ENCODE results near the gene ENOX1.

Gene ENOX1

DNA sequence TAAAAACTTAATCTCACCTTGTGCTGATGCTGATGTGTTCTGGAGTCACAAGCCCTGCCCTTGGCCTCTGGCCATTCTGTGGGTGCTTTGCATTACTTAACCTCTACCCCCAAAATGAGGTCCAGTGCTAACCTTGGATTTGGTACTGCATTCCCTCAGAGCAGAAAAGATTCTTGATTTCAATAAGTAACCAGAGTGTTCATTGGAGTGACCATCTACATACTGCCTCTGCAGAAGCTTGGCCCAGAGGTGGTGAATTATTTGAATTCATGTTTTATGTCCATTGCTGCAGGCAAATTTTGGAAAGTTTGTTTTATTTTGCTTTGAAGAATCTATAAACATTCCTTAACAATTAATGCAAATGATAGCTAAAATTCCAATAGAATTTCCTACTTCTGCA lies 7.6 kb upstream of the ENOX1 start:
- TF ChIP-seq, protein P1, sequence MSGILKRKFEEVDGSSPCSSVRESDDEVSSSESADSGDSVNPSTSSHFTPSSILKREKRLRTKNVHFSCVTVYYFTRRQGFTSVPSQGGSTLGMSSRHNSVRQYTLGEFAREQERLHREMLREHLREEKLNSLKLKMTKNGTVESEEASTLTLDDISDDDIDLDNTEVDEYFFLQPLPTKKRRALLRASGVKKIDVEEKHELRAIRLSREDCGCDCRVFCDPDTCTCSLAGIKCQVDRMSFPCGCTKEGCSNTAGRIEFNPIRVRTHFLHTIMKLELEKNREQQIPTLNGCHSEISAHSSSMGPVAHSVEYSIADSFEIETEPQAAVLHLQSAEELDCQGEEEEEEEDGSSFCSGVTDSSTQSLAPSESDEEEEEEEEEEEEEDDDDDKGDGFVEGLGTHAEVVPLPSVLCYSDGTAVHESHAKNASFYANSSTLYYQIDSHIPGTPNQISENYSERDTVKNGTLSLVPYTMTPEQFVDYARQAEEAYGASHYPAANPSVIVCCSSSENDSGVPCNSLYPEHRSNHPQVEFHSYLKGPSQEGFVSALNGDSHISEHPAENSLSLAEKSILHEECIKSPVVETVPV (CRISPR knock-in tag; IDR thresholded peaks at IDR 0.05), result no peak
- TF ChIP-seq ZC3H10 (CRISPR knock-in tag; IDR thresholded peaks at IDR 0.05) (no peak), ZNF70 (CRISPR knock-in tag; IDR thresholded peaks at IDR 0.05) (no peak), ESRRG (CRISPR knock-in tag; IDR thresholded peaks at IDR 0.05) (no peak), OSR1 (CRISPR knock-in tag; IDR thresholded peaks at IDR 0.05) (no peak), ZNF565 (CRISPR knock-in tag; conservative IDR thresholded peaks at IDR 0.05; ENCODE audit: low read depth) (no peak), PPARA (CRISPR knock-in tag; IDR thresholded peaks at IDR 0.05; ENCODE audit: borderline replicate concordance) (no peak), ARNTL (CRISPR knock-in tag; IDR thresholded peaks at IDR 0.05; ENCODE audit: borderline replicate concordance, low read depth) (no peak), ISL1 (CRISPR knock-in tag; IDR thresholded peaks at IDR 0.05) (no peak), TOX (CRISPR knock-in tag; IDR thresholded peaks at IDR 0.05; ENCODE audit: borderline replicate concordance) (no peak), ZFP3 (CRISPR knock-in tag; IDR thresholded peaks at IDR 0.05) (no peak), ZFP30 (CRISPR knock-in tag; IDR thresholded peaks at IDR 0.05) (no peak), BACH2 (CRISPR knock-in tag; IDR thresholded peaks at IDR 0.05; ENCODE audit: borderline replicate concordance) (no peak), ZNF8 (CRISPR knock-in tag; IDR thresholded peaks at IDR 0.05) (no peak)
- TF ChIP-seq, protein P2, sequence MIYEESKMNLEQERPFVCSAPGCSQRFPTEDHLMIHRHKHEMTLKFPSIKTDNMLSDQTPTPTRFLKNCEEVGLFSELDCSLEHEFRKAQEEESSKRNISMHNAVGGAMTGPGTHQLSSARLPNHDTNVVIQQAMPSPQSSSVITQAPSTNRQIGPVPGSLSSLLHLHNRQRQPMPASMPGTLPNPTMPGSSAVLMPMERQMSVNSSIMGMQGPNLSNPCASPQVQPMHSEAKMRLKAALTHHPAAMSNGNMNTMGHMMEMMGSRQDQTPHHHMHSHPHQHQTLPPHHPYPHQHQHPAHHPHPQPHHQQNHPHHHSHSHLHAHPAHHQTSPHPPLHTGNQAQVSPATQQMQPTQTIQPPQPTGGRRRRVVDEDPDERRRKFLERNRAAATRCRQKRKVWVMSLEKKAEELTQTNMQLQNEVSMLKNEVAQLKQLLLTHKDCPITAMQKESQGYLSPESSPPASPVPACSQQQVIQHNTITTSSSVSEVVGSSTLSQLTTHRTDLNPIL (CRISPR knock-in tag; IDR thresholded peaks at IDR 0.05; ENCODE audit: low read depth), result no peak
- TF ChIP-seq, protein P3, sequence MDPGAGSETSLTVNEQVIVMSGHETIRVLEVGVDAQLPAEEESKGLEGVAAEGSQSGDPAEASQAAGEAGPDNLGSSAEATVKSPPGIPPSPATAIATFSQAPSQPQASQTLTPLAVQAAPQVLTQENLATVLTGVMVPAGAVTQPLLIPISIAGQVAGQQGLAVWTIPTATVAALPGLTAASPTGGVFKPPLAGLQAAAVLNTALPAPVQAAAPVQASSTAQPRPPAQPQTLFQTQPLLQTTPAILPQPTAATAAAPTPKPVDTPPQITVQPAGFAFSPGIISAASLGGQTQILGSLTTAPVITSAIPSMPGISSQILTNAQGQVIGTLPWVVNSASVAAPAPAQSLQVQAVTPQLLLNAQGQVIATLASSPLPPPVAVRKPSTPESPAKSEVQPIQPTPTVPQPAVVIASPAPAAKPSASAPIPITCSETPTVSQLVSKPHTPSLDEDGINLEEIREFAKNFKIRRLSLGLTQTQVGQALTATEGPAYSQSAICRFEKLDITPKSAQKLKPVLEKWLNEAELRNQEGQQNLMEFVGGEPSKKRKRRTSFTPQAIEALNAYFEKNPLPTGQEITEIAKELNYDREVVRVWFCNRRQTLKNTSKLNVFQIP (CRISPR knock-in tag; IDR thresholded peaks at IDR 0.05; ENCODE audit: borderline replicate concordance, low read depth), result no peak
- ATAC-seq, result no peak

DNA sequence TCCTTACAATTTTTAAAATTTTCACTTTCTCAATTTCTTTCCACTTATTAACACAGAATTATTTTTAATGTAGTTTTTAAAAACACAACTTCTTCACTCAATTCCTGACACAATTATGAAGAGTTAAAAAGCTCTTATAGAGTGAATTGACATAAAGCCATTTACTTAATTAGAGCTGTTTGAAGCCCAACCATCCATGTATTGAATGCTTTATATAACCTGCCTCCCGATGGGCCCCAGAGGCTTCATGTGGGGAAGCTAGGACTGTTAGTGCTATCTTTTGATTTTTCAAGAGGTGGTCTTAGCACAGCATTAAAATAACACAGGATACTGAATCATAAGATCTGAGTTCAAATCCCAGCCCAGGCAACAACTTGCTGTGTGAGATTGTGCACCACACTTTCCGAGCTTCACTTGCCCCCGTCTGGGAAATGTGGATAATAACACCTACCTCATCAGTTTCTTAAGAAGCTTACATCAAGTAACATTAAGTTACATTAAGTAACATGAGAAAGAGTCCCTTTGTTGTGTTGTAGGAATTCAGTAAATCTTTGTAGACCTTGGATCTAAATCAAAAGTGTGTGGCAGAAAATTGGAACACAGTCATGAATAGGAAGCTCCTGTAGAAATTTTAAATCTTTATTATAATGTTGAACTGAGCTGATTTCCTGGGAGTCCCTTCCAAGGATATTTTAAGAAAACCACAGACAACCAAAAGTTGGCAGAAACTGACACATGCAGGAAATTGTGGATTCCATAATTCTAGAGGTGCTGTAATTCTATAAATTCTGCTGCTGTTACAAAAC lies 5.5 kb upstream of the ENOX1 start:
- ATAC-seq, result peak; percentile 57
- TF ChIP-seq OSR1 (CRISPR knock-in tag; IDR thresholded peaks at IDR 0.05), result no peak
- peak; percentile 53; the same call in 1 of the 2 replicates for TF ChIP-seq TOX (CRISPR knock-in tag; IDR thresholded peaks at IDR 0.05; ENCODE audit: borderline replicate concordance)

DNA sequence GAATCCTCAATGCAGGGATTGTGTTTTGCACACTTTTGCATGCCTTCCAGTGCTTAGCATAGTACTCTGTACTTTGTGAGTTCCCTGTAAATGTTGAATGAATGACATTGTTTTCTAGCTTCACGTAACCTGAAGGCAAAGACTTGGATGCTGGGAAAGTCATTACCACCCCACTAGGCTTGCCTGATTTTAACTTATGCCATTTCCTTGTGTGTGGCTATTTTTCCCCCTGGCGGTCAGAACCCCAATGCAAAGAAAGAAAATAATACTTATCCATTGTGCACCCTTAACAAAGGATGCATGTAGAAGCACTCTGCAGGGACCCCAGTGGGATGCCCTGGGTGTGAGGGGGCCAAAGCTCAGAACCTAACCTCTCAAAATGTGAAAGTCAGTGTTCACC lies 1.2 kb upstream of the ENOX1 start:
- peak; percentile 5; the same call in 1 of the 3 replicates for ATAC-seq
- TF ChIP-seq, protein P4, sequence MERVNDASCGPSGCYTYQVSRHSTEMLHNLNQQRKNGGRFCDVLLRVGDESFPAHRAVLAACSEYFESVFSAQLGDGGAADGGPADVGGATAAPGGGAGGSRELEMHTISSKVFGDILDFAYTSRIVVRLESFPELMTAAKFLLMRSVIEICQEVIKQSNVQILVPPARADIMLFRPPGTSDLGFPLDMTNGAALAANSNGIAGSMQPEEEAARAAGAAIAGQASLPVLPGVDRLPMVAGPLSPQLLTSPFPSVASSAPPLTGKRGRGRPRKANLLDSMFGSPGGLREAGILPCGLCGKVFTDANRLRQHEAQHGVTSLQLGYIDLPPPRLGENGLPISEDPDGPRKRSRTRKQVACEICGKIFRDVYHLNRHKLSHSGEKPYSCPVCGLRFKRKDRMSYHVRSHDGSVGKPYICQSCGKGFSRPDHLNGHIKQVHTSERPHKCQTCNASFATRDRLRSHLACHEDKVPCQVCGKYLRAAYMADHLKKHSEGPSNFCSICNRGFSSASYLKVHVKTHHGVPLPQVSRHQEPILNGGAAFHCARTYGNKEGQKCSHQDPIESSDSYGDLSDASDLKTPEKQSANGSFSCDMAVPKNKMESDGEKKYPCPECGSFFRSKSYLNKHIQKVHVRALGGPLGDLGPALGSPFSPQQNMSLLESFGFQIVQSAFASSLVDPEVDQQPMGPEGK (CRISPR knock-in tag; IDR thresholded peaks at IDR 0.05; ENCODE audit: borderline replicate concordance), result no peak
- TF ChIP-seq GLIS3 (CRISPR knock-in tag; IDR thresholded peaks at IDR 0.05) (no peak), ZFP3 (CRISPR knock-in tag; IDR thresholded peaks at IDR 0.05) (no peak), ZFP30 (CRISPR knock-in tag; IDR thresholded peaks at IDR 0.05) (no peak), ZNF70 (CRISPR knock-in tag; IDR thresholded peaks at IDR 0.05) (no peak), CSDC2 (CRISPR knock-in tag; IDR thresholded peaks at IDR 0.05) (no peak), ZNF8 (CRISPR knock-in tag; IDR thresholded peaks at IDR 0.05) (no peak), TCF4 (CRISPR knock-in tag; IDR thresholded peaks at IDR 0.05; ENCODE audit: borderline replicate concordance) (no peak), BACH2 (CRISPR knock-in tag; IDR thresholded peaks at IDR 0.05; ENCODE audit: borderline replicate concordance) (no peak), PPARA (CRISPR knock-in tag; IDR thresholded peaks at IDR 0.05; ENCODE audit: borderline replicate concordance) (no peak), OSR1 (CRISPR knock-in tag; IDR thresholded peaks at IDR 0.05) (no peak), ZNF565 (CRISPR knock-in tag; conservative IDR thresholded peaks at IDR 0.05; ENCODE audit: low read depth) (no peak)
- TF ChIP-seq, protein P1 (CRISPR knock-in tag; IDR thresholded peaks at IDR 0.05), result no peak
